LNCAP (cell line): ENCODE data around the gene TENM3.

ENCODE experiments used
- CTCF ChIP-seq: fragments of 450-650 bp; IDR thresholded peaks from 2 replicates; pipeline ENCODE4 v1.5.1; 2017; ENCODE audit warnings: mild to moderate bottlenecking

Gene TENM3

GRCh38 chr4:182548156-182548555, 305.0 kb downstream of the TENM3 start:
- TF ChIP-seq CTCF, result no peak

- no peak for TF ChIP-seq CTCF
These were observed 306.2 kb downstream of the TENM3 start for GRCh38 chr4:182549356-182549755.

- TF ChIP-seq CTCF, result no peak
These were observed 309.7 kb downstream of the TENM3 start for GRCh38 chr4:182552948-182553347.

GRCh38 chr4:182553653-182554052, 310.5 kb downstream of the TENM3 start:
- no peak for TF ChIP-seq CTCF

GRCh38 chr4:182554736-182555135, 311.5 kb downstream of the TENM3 start:
- no peak for TF ChIP-seq CTCF

- no peak for TF ChIP-seq CTCF
These were observed 312.8 kb downstream of the TENM3 start for GRCh38 chr4:182555997-182556418.

- no peak for TF ChIP-seq CTCF
These were observed 313.4 kb downstream of the TENM3 start for GRCh38 chr4:182556580-182556979.

GRCh38 chr4:182560358-182560757, 317.2 kb downstream of the TENM3 start:
- TF ChIP-seq CTCF, result no peak
